ENCODE results near the gene VLDLR.

Gene VLDLR

DNA sequence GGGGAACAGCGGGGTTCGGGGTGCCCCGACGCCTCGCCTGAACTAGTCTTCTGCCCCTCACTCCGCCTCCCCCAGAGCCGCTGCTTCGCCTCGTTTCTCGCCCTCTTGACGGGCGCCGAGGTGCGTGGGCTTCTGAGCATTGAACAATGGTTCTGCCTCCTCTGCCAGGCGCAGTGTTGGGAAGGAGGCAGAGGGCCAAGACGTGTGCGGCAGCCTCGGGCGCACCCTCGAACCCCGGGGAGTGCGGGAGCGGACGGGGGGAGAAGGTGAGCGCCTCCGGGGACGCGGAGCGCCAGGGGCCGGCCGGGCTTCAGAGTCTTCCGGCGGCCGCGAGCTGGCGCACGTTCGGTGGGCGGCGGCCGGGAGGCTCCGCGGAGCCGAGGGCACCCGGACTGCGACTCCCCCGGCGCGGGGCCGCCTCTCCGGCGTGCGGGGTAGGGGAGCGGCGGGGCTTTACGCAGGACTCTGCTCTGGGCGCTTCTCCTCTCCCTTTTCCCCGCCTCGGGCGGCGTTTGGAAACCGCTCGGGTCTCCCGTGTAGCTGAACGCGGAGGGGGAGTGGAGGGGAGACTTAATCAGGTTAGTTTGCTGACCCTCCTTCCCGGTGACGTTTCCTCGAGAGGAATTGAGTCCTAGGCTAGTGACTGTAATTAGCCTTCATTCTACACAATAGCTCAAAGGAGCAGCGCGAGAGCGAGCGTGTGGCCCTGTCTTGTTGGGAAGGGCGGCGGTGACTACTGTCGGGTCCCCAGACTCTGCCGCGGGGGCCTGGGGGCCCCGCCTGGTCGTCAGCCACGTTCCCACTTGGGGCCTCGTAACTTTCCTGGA is 1.1 kb downstream of the VLDLR start:
- DNase-seq, result no peak

GRCh38 chr9:2623288-2624050 is 1.9 kb downstream of the VLDLR start:
- DNase-seq, result peak; percentile 44

- no peak for DNase-seq
Observed at GRCh38 chr9:2624051-2624682, 2.6 kb downstream of the VLDLR start.

- no peak for DNase-seq
Observed at GRCh38 chr9:2625427-2625826, 3.8 kb downstream of the VLDLR start.

GRCh38 chr9:2628919-2629318 is 7.3 kb downstream of the VLDLR start:
- no peak for DNase-seq

- DNase-seq, result no peak
Observed at GRCh38 chr9:2630158-2630557, 8.6 kb downstream of the VLDLR start.

GRCh38 chr9:2631263-2631662 is 9.7 kb downstream of the VLDLR start:
- no peak for DNase-seq

- no peak for DNase-seq
Observed at GRCh38 chr9:2634153-2634552, 12.6 kb downstream of the VLDLR start.

GRCh38 chr9:2634818-2635217 is 13.2 kb downstream of the VLDLR start:
- DNase-seq, result no peak

GRCh38 chr9:2635922-2636321 is 14.3 kb downstream of the VLDLR start:
- no peak for DNase-seq

DNA sequence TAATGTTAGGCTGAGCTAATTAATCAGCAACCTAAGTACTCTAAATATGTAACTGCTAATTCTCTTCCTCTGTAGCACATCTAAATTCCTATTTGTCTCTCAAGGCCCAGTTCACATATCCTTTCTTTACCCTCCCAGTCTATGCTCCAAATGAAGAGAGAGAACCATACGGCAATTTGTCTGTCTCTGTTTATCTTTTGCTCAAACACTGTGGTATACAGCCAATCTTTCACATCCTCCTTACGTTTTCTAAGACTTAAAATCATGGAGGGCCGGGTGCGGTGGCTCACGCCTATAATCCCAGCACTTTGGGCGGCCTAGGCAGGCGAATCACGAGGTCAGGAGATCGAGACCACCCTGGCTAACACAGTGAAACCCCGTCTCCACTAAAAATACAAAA is 15.8 kb downstream of the VLDLR start:
- no peak for DNase-seq

- DNase-seq, result no peak
Observed at GRCh38 chr9:2638871-2639673, 17.5 kb downstream of the VLDLR start.

- no peak for DNase-seq
Observed at GRCh38 chr9:2639786-2640185, 18.2 kb downstream of the VLDLR start.

DNA sequence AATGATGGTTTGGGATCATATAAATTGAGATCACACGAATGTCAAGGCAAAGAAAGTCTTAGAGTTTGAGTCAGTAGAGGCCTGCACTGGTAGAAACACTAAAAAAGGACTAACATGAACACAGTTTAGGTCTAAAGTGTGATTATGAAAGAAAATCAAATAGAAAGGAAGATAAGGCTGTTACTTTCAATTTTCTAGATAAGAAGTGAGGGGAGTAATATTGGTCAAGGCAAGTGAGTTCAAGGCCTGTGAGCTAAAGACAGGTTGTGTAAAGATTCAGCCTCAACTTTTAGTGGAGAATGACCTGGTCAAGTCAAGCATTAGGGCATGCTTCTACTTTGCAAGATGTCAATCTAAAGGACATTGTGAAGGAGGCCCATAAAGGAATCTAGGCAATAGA is 19.0 kb downstream of the VLDLR start:
- DNase-seq, result no peak

DNA sequence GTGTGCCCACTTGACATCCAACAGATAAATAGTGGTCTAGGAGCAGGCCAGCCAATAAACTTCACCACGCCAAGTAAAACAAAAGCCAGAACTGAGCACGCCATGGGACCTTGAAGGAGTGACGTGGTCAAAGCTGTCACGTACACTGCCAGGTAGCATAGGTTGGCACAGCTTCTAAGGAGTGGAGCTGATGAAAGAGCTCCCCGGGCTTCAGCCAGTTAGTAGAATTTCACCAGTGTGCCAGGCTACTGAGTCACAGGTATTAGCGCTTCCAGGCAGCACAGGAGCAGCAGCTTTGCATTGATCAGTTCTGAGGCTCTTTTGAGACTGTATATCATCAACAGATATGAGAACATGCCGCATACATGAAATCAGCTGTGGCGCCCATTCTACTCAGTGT is 19.4 kb downstream of the VLDLR start:
- no peak for DNase-seq

GRCh38 chr9:2642068-2642467 is 20.5 kb downstream of the VLDLR start:
- no peak for DNase-seq

GRCh38 chr9:2645569-2645968 is 24.0 kb downstream of the VLDLR start:
- DNase-seq, result no peak

DNA sequence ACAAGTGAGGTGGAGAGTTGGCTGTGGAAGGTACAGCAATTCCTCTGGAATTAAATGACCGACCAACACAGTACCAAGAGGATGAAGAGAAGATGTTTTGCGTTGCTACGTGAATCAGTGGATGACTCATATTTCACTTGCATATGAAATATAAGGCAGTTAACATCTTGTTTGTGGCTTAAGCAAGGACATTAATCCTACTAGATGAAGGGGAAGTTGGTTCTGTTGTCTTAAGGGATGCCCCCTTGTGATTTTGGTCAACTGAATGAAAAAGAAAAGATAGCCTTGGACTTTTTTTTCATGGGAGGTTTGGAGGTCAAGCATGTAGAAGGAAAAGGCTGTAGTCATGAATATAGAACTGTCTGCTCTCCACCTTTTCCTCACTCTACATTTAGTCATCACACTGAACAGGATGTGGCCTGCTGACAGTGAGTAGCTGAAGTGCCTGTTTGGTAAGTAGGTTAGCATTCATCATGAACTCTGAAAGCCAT is 33.9 kb downstream of the VLDLR start:
- DNase-seq, result no peak

DNA sequence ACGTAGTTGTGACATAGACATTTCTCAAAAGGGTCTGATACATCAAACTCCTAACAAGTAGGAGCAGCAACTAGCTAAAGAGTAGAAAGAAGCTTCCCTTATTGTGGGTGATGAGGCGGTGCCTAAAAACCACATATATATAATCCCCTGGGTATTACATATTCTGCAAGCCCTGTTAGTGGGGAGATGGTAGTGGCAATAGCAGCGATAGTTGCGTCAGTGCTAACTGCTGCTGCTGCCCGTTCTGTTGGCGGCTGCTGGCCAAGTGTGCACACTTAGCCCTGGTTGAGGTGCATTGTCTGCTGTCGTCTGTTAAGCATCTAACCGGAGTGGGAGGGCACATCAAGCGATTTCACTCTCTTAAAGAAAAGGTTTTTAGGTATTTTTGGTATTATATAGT is 35.8 kb downstream of the VLDLR start:
- no peak for DNase-seq

GRCh38 chr9:2662496-2662895 is 40.9 kb downstream of the VLDLR start:
- DNase-seq, result no peak

- DNase-seq, result no peak
Observed at GRCh38 chr9:2663461-2664173, 42.0 kb downstream of the VLDLR start.
